Fibroblast of lung (primary cell): ENCODE measurements around the gene BTBD16.

Experiments
- EZH2 ChIP-seq: IDR thresholded peaks from 2 replicates; pipeline ENCODE4 v1.5.1; 2012; ENCODE audit warnings: low read length, control low read depth, mild to moderate bottlenecking; ENCODE audit errors: missing control alignments
- TF ChIP-seq, protein P1 (sequence below), 2 donors: IDR thresholded peaks in 1 of 2; conservative IDR thresholded peaks in 1 of 2; 1 replicate in 1 of 2; 2 replicates in 1 of 2; pipeline ENCODE4 v1.5.1; 2011 to 2012; ENCODE audit warnings: low read length in 2 of 2, control low read depth in 1 of 2, inconsistent platforms in 1 of 2, low read depth in 1 of 2, mild to moderate bottlenecking in 1 of 2

DNA sequence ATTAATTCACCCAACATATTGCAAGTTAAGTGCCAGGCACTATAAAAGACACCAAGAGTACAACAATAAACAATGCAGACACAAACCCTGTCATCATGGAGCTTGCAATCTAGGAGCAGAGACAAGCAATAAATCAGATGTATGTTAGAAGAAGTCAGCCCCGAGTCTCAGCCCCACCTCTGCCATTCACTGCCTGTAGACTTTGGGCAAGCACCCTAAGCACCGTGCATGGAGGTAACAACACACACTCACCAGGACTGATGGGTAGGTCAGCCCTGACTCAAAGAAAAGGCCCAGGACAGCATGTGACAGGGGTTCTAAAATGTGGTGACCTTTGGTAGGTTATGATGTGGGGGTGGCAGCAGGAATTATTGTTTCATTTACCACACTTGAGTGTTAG is 54.1 kb downstream of the BTBD16 start:
- TF ChIP-seq, protein P1, sequence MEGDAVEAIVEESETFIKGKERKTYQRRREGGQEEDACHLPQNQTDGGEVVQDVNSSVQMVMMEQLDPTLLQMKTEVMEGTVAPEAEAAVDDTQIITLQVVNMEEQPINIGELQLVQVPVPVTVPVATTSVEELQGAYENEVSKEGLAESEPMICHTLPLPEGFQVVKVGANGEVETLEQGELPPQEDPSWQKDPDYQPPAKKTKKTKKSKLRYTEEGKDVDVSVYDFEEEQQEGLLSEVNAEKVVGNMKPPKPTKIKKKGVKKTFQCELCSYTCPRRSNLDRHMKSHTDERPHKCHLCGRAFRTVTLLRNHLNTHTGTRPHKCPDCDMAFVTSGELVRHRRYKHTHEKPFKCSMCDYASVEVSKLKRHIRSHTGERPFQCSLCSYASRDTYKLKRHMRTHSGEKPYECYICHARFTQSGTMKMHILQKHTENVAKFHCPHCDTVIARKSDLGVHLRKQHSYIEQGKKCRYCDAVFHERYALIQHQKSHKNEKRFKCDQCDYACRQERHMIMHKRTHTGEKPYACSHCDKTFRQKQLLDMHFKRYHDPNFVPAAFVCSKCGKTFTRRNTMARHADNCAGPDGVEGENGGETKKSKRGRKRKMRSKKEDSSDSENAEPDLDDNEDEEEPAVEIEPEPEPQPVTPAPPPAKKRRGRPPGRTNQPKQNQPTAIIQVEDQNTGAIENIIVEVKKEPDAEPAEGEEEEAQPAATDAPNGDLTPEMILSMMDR (conservative IDR thresholded peaks at IDR 0.05 in 1 of 2, IDR thresholded peaks at IDR 0.05 in 1 of 2; ENCODE audit: low read depth in 1 of 2, low read length in 2 of 2), result no peak
- TF ChIP-seq EZH2, result no peak
